Erythroblast (primary cell): Measurements from ENCODE around the gene RHOBTB3.

Experiments used
- GATA1 ChIP-seq: IDR thresholded peaks from 2 replicates; pipeline ENCODE4 v1.6.1; 2011; ENCODE audit warnings: low read depth, mild to moderate bottlenecking, control low read depth, low read length, moderate library complexity
- POLR2A ChIP-seq: IDR thresholded peaks from 2 replicates; pipeline ENCODE4 v1.6.1; 2011; ENCODE audit warnings: mild to moderate bottlenecking, low read length

DNA sequence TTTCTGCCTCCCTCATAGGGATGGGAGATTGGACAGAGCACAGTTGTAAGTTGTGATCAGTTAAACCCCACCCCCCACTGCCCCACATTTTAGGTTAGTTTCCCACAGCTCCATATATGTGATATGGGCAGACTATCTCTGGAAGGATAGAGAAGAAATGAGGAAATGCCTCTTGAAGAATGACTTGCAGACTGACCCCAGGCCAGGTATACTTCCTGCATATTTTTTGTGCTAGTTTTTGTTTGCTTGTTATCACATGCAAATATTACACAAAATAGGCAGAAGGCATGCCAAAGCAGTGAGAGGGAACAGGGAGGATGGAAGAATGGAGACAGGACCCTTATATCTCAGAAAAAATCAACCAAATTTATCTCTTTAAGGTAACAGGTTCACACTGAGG lies 101.5 kb downstream of the RHOBTB3 start:
- TF ChIP-seq POLR2A (no peak), GATA1 (no peak)
